Measurements from ENCODE around the gene RPGRIP1.
A peak's percentile ranks its signal among the peaks of the same experiment; 100 is the strongest.

RPGRIP1 gene

GRCh38 chr14:21279783-21280182 lies at the start of gene RPGRIP1:
TSS of gene RPGRIP1 (plus strand) at chr14:21280083. CDS start at chr14:21287977, 7,894 bp downstream.
- no peak for DNase-seq (ENCODE audit: low read depth)
- no peak within 1 kb of the TSS for H3K4me3 ChIP-seq (ENCODE audit: low read depth, low read length)
- TF ChIP-seq CTCF (IDR thresholded peaks at IDR 0.05; ENCODE audit: control insufficient read depth, extremely low read depth, insufficient read depth), result no peak

- no peak overlapping the region for H3K4me3 ChIP-seq (ENCODE audit: low read depth, low read length)
- TF ChIP-seq CTCF (IDR thresholded peaks at IDR 0.05; ENCODE audit: control insufficient read depth, extremely low read depth, insufficient read depth), result no peak
- DNase-seq (ENCODE audit: low read depth), result no peak
These were observed 48.7 kb upstream of the RPGRIP1 start for GRCh38 chr14:21231020-21231652.

GRCh38 chr14:21233457-21234076 lies 46.3 kb upstream of the RPGRIP1 start:
- TF ChIP-seq CTCF (IDR thresholded peaks at IDR 0.05; ENCODE audit: control insufficient read depth, extremely low read depth, insufficient read depth), result peak; percentile 52; the same call in 1 of the 2 replicates
- H3K4me3 ChIP-seq (ENCODE audit: low read depth, low read length), result no peak overlapping the region
- no peak for DNase-seq (ENCODE audit: low read depth)

GRCh38 chr14:21234112-21234511 lies 45.8 kb upstream of the RPGRIP1 start:
- no peak for TF ChIP-seq CTCF (IDR thresholded peaks at IDR 0.05; ENCODE audit: control insufficient read depth, extremely low read depth, insufficient read depth)
- no peak overlapping the region for H3K4me3 ChIP-seq (ENCODE audit: low read depth, low read length)
- DNase-seq (ENCODE audit: low read depth), result no peak

- no peak for TF ChIP-seq CTCF (IDR thresholded peaks at IDR 0.05; ENCODE audit: control insufficient read depth, extremely low read depth, insufficient read depth)
- no peak for DNase-seq (ENCODE audit: low read depth)
- H3K4me3 ChIP-seq (ENCODE audit: low read depth, low read length), result no peak overlapping the region
These were observed 42.7 kb upstream of the RPGRIP1 start for GRCh38 chr14:21236948-21237797.

GRCh38 chr14:21238823-21239518 lies 40.9 kb upstream of the RPGRIP1 start:
- no peak for DNase-seq (ENCODE audit: low read depth)
- TF ChIP-seq CTCF (IDR thresholded peaks at IDR 0.05; ENCODE audit: control insufficient read depth, extremely low read depth, insufficient read depth), result no peak
- no peak overlapping the region for H3K4me3 ChIP-seq (ENCODE audit: low read depth, low read length)

Data from LNCaP clone FGC (cell line).